Fibroblast of skin of left biceps (primary cell): Measurements from ENCODE around the gene BMAL2.

Experiments used
- DNase-seq, 2 experiments: peaks; one replicate each; pipeline ENCODE4 v3.0.0-alpha.2; 2013; ENCODE audit warnings: low read depth in 2 of 2

BMAL2 gene

DNA sequence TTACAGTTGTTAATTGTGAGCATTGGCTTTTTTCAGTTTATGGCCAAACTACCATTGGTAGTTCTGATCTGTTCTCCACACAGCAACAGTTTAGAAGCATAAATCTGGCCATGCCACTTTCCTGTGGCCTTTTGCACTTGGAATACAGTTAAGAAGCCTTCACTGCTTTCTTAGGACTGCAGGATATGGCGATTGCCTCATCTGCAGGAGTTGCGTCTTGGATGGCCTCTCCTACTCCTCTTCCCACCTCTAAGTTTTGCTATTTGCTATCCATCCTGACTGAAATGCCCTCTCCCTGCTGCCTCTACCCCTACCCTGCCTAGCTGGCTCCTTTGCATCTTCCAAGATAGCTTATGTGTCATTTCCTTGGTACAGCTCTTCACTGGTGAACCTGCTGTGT, 12.8 kb upstream of the BMAL2 start:
- no peak for DNase-seq

DNA sequence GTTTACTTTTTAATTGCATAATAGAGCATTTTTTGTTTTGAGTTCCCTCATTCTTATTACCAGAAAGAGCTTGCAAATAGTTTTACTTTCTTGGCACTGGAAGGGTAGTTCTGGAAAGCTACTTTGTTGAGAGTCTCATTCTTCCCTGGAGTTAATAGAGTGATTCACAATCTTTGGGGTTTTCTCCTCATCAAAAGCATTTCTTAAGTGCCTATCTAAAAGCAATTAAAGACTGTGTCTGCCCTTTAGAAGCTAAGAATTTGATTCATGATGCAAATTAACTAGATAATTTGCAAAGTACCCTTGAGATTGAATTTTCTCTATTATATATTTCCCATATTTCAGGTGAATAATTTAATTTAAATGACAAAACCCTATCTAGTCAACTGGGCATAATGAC, 8.1 kb upstream of the BMAL2 start:
- no peak for DNase-seq

DNA sequence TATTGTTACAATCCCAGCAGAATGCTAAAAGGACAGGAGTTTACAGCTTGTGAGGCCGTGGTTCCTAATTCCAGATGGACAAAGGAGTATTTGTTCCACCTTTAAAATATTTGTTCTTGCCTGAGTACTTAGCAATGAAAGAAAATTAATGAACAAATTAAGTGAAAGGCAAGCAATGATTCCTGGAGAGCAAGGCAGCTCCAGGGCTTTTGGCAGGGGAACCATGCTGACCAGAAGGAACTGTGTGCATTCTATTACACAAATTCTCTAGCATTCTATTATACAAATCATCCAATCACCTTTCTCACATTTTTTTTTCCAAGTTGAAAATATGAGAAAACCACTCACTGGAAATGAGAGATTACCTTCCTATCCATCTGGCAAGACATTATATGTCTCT, 1.8 kb upstream of the BMAL2 start:
- no peak for DNase-seq

DNA sequence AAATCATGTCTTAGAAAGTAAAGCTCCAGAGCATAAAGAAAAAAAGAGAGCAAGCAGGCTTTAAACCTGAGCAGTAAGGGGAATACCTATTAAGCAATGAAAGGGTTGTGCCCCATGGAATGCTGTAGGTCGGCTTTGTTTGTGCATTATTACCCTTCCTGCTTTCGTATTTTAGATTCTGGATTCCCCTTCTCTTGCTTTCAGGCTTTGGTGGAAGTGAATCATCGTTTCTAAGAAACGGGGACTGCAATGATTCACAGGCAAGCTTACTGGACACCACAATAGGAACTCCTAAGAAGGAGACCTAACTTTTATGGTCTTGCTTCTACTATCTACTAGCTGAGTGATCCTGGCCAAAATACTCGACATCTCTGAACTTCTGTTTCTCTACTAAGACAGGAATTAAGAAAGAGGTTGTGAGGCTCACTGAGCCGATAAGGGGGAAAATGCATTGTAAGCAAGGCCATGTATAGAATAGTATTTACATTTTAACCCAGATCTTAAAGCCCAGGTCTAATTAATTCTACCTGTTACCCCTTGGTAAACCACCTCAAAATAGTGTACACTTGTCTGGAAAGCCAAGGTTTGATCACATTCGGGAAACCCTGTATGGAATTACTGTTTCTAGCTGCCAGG, 1.2 kb upstream of the BMAL2 start:
- DNase-seq, result peak; percentile 57 to 58

DNA sequence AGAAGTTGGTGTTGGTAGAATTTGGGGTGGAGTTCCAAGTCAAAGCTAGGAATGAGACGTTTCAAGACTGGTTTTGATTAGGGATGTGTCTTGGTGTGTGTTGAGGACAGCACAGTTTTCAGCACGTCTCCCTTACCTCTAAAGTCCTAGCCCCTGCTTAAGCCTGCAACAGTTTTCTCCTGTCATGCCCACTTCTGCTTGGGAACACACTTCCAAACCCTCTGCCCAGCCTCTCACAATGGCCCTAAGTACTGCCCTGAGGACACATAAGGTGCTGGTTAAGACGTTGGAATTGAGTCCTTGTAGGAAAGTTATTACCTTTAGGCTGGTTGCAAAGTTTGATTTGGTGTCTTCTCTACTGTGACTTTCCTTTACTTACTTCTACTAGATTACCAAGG, 710 bp upstream of the BMAL2 start:
- DNase-seq, result no peak

DNA sequence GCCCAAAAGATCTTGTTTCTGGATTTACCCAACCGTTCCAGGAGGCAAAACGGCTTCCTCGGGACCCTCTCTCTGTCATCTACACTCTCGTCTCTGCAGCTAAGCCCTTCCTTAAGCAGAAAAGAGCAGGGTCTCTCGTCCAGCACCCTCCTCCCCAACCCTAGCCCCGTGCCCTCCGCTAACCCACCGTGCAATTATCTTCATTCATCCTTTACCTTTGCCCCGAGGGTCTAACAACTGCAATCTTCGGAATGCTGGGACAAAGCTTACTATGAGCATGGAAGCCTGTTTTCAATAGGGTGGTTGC, 276 bp upstream of the BMAL2 start:
- DNase-seq, result no peak

DNA sequence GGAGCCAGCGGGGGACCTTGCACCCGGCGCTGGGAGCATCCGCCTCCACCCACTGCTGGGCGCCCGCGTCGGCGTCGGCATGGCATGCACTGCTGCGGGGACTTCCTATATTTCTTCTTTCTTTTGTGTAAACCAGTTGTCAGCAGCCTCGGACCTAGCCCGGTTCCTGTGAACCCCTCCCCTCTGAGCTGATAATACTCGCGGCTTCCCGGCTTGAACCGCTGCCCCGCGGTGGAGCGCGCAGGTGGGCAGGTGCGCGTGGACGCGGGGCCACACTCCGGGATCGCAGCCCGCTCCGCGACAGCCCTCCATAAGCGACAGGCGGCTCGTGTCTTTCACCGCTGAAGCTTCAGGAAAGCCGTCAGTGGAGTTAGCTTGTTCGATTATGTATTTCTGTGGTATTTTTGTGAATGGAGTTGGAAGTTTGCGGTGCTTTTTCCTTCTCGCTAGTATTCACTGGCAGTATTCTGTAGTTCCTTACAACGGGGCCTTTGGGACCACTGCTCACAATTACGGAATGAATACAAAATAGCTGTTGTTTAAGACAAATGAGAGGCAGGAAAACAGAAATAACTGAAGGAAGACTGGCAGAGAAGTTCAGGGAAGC, 870 bp downstream of the BMAL2 start:
- no peak for DNase-seq

DNA sequence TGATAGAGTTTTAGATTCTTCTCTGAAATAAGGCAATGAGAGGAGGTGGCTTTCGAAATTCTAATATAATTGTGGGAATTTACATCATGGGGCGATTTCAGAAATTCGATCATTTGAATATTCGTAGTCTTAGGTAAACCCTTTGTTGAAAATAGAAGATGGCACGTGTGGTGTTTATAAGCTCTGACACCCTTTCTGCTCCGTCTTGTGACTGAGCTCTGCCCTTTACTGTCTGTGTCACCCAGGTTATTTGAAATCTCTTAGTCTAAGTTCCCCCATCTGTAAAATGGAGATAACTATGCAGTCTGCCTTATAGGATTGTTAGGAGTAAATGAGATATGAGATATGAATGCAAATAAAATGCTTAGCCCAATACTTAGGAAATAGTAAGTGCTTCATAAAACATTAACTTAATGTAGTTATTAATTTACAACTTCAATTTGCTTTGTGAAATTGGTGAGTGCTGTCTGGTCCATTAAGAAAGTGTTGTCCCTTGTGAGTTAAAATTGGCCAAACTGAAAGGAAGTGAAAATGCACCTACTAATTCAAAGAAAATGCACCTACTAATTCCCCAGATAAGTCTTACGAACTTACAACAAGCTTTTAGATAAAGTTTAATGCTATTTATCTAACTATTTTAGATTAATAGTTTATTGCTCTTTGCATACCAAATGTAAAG, 1.5 kb downstream of the BMAL2 start:
- no peak for DNase-seq

DNA sequence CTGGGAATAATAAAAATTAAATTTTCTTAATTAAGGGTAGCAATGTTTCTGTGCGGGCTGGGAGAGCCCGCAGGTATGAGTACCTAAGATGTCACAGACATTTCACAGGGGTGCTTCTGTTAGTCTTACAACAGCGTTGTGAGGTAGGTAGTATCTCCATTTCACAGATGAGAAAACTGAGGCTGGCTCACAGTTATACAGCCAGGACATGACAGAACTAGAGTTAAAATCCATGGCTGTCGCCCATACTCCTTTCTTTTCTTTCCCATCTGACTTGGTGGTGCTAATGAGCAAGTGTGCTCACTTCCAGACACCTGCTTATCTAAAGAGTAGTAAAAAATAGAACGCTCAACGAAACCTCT, 2.1 kb downstream of the BMAL2 start:
- no peak for DNase-seq

DNA sequence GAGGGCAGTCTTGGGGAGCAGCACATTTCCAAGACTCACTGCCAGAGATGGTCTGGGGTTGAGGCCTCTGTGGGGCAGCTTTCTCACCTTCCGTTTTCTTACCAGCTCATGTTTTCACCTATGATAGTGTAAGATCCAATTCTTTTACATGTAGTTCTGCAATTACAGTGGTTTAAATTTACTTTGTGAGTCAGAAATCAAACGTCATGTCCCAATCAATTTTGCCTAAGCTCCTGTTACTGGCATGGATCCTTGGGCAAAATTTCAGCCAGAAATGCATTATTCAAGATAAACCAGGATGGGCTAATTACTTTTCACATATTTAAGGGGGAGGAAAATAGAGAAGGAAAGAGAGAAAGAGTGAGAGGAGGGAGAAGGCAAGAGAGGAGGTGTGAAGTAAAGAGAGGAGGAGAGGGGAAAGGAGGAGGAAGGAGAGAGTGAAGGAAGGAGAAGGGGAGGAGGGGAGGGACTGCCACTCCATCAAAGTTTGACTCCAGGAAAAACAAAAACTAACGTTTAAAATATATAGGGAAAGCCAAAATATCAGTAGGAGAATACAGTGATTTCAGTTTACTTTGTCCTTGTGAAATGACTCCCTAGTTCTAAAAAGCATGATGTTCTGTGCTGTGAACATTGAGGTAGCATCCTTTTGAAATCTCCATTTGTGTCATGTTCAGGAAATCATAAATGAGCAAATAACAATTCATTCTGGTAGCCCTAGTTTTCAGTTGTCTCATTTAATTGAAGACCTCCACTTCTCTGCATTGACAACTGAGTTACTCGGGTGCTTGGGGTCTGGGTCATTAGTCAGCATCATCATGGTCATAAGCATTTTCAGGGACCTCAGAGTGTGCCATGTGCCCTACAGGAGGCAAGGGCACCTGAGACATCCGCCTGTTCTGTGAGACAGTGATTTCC, 3.0 kb downstream of the BMAL2 start:
- DNase-seq, result no peak

DNA sequence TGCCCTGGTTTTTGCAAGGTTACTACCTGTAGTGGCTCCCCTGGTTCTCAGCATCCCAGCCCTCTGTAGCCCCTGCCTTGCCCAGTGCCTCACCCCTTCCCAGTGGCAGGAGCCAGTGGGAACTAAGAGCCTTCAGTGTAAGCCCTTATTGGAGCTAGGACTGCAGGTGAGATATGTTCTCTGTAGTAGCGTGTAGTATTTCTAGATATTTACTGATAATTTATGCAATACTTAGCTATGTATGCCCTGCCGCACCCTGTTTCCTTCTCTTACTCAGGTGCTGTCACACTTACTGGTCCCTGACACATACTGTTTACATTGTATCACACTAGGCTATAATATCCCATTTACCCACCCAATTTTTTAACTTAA, 3.6 kb downstream of the BMAL2 start:
- no peak for DNase-seq

DNA sequence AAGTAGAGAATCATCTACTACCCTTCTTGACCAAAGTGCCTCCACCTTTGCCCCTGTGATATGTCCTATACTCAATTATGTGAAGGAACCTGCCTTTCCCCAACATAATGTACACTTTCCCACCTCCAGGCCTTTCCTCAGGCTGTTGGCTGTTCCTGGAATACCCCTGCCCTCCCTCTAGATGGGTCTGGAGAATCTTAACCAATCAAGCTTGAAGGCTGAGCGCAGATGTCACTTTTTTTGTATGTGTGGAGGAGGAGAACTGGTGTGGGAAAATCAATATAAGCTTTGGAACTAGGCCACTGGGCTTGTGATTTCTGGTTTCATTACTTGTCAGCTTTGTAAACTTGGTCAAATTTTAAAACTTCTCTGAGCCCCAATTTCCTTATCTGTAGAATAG, 4.7 kb downstream of the BMAL2 start:
- DNase-seq, result no peak

DNA sequence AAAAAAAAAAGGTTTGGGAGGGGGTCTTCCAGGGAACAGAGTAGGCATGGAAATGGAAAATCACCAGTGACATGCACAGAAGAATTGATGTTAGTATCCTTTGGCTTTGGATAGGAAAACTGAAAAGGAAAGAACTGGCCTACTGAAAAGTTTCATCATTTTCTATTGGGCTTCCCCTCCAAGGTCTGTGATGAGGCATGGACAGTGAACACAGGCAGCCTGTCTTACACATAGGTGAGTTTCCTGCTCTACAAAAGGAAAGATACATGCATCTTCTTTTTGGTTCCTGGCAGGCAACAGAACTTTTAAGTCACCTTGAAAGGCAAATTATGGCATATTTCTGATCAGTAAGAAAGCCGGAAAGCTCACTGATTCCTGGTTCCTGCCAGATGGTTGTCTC, 5.8 kb downstream of the BMAL2 start:
- no peak for DNase-seq

DNA sequence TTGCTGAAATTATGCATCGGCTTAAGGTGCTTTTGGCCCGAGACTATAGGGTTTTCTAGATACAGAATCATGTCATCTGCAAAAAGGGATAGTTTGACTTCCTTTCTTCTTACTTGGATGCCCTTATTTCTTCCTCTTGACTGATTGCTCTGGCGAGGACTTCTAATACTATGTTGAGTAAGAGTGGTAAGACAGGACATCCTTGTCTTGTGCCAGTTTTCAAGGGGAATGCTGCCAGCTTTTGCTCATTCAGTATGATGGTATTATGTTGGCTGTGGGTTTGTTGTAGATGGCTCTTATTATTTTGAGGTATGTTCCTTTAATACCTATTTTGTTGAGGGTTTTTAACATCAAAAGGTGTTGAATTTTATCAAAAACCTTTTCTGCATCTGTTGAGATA, 8.3 kb downstream of the BMAL2 start:
- no peak for DNase-seq

DNA sequence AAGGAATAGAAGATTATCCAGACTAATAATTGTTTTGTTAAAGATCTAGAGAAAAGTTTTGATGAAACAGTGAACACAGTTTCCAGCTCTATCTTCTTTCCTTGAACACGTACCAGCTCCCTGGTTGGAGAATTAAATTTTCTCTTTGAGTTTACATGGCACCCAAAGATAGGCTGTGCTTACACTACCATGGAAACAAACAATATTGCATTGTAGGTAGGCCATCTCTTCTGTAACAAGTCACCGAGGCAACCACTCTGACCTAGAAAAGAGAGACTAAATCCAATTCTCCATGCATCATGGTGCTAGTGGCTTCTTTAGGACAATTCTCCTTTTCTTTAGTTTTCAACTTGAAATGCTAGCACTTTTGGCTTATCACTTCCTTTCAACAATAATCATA, 9.9 kb downstream of the BMAL2 start:
- no peak for DNase-seq

DNA sequence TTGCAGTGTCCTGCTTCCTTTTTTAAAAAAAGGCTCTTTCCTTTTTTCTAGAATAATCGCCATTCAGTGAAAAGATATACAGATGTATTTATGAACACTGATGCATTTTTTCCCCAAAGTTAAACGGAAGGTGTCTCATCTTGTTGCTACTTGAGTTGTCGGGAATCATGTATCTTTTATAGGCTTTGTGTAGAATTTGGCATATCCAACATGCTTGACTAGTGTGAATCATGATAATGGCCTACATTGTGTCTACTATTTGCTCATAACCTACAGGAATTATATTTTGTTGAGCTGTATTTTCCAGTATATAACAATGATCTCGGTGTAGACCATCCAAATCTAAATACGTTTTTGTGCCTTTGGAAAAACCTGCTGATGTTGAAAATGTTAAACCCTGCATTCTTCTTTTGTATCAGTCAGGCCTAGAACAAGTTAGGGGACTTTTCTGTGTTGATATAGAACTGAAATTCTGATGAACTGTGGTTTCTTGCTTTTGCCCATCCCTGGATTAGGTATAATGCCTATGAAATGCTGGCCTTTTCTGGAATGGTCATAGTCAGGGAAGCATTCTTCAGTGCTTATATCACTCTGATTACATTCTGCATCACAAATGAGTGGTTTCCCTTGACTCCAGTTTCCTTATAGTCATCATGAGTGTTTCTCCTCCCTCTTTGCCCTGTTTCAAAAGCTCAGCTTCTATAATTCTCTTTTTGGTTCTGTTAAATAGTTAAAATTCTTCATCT, 10.8 kb downstream of the BMAL2 start:
- peak; percentile 64 to 65 for DNase-seq

DNA sequence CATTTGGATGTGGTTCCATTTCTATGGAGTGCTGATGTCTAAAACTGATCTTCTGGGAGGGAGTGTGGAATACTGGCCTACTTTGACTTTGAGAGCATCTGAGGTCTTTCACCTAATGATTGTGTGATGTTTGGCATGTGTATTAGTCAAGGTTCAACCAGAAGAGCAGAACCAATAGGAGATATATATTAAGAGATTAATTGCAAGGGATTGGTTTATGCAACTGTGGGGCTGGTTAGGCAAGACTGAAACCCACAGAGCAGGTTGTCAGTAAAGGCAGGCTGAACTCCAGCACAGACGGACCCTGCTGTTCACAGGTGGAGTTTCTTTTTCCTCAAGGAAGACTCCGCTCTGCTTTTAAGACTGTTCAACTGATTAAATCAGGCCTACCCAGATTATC, 11.6 kb downstream of the BMAL2 start:
- no peak for DNase-seq

DNA sequence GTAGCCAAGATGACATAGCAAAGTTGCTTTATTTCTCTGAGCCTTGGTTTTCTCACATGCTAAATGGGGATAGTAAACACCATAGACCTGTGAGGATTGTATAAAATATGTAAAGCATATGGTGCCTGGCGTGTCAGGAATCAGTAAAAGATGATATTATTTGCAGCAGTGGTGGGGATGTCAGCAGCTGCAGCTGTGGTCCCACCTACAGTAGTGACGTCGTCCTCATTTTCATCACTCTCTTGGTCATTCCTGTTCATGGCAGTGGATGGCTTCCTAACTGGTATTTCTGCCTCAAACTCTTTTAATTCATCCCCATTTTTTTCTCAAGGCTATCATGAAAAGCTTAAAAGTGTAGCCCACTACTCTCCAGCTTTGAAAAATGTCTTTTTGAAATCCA, 12.1 kb downstream of the BMAL2 start:
- DNase-seq, result no peak

DNA sequence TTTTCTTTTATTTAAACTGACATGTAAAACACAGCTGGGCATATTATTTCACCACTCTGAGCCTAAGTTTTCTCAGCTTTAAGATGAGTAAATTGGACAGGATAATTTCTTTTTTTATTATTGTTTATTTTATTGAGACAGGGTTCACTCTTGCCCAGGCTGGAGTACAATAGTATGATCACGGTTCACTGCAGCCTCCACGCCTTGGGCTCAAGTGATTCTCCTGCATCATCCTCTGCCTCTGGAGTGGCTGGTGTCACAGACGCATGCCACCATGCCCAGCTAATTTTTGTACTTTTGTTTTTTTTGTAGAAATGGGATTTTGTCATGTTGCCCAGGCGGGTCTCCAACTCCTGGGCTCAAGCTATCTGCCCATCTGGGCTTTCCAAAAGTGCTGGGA, 12.7 kb downstream of the BMAL2 start:
- DNase-seq, result no peak

DNA sequence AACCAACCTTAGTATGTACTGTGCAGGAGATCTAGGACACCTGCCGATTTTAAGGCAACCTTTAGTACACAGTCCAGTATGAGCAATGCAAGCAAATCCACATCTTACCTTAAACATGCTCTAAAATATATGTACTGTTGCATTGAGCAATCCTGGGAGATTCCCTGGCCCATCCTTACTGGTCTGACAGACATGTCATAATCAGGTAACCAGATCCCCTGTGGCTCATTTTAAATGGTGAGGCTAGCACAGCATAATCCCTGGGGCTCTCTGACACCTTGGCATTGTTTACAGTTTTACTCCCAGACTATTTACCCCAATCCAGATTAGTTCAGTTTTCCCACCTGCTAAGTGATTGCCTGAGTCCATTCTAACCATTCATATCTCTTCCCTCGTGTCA, 15.1 kb downstream of the BMAL2 start:
- no peak for DNase-seq

DNA sequence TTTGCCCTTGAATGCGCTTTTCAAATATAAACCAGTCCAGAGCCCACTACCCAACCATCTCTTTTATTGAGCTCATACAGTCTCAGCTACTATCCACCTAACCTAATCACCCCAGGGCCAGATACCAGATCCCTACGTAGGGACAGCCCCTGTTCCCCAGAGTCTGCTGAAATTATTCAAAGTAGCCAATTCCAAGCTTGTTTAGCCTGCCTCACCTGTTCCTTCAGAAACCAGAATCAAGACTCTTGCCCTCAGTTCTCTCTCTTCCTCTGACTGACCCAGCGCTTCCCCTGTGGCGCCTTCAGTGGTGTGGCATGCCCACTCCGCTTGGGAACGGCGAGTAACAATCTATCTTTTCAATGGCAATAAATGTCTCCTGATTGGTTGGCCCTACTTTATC, 18.8 kb downstream of the BMAL2 start:
- no peak for DNase-seq

DNA sequence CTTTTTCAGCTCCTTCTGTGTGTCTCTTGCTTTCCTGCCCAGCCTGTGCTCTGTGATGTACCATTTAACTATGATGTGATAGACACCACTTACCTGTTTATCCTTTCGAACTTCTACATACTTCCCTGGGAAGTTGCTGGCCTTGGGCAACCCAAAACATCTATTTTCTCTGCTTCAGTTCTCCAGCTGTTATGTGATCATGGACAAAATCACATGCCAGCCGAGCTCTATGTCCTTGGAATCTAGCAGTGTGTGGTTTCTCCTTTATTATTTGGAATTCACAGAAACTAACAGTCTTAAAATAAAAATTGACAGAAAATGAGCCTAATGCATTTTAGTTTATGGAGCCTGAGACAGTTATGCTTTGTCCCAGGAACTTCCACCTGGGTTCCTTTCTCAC, 22.9 kb downstream of the BMAL2 start:
- DNase-seq, result no peak
